NCI-H1417 (cell line): ENCODE results near the gene SHC3.

Experiments
- DNase-seq, 3 experiments: peaks; one replicate each; lab custom pipeline; 2025; lab: John Stamatoyannopoulos, UW

The SHC3 gene

GRCh38 chr9:89154218-89154617, 24.4 kb downstream of the SHC3 start:
- DNase-seq = no peak

- DNase-seq = no peak
Observed at GRCh38 chr9:89153232-89154017, 25.2 kb downstream of the SHC3 start.

GRCh38 chr9:89149726-89150125, 28.9 kb downstream of the SHC3 start:
- no peak for DNase-seq

GRCh38 chr9:89145097-89145496, 33.5 kb downstream of the SHC3 start:
- DNase-seq = no peak

- no peak for DNase-seq
Observed at GRCh38 chr9:89144238-89144637, 34.4 kb downstream of the SHC3 start.

- no peak for DNase-seq
Observed at GRCh38 chr9:89143266-89143665, 35.4 kb downstream of the SHC3 start.

- DNase-seq = no peak
Observed at GRCh38 chr9:89139455-89139854, 39.2 kb downstream of the SHC3 start.

GRCh38 chr9:89138463-89139390, 39.9 kb downstream of the SHC3 start:
- DNase-seq = no peak

GRCh38 chr9:89137542-89138462, 40.8 kb downstream of the SHC3 start:
- DNase-seq = no peak

GRCh38 chr9:89135591-89136166, 42.9 kb downstream of the SHC3 start:
- no peak for DNase-seq

- no peak for DNase-seq
Observed at GRCh38 chr9:89134709-89135108, 43.9 kb downstream of the SHC3 start.

GRCh38 chr9:89122949-89123348, 55.7 kb downstream of the SHC3 start:
- no peak for DNase-seq

GRCh38 chr9:89120704-89121103, 57.9 kb downstream of the SHC3 start:
- no peak for DNase-seq

- no peak for DNase-seq
Observed at GRCh38 chr9:89116805-89117192, 61.8 kb downstream of the SHC3 start.

GRCh38 chr9:89116064-89116804, 62.4 kb downstream of the SHC3 start:
- DNase-seq = no peak

- no peak for DNase-seq
Observed at GRCh38 chr9:89115426-89115825, 63.2 kb downstream of the SHC3 start.

GRCh38 chr9:89114741-89115140, 63.9 kb downstream of the SHC3 start:
- DNase-seq = no peak

- DNase-seq = no peak
Observed at GRCh38 chr9:89113851-89114250, 64.8 kb downstream of the SHC3 start.

GRCh38 chr9:89112243-89112642, 66.4 kb downstream of the SHC3 start:
- DNase-seq = no peak

- no peak for DNase-seq
Observed at GRCh38 chr9:89109666-89110065, 69.0 kb downstream of the SHC3 start.

- DNase-seq = no peak
Observed at GRCh38 chr9:89107406-89107805, 71.2 kb downstream of the SHC3 start.
